Sigmoid colon (tissue), 7 donors: ENCODE measurements around the gene SDR42E1. TPM values are rescaled to one million over a fixed set of nuclear protein-coding genes. Genes with fewer than 3 reads are reported as not detected.

Experiments
- DNase-seq: peaks from one replicate; pipeline ENCODE4 v3.0.0-alpha.2; 2019
- H3K27ac ChIP-seq, 4 donors: fragments of 200-600 bp; sonication (generic); one replicate each; pipeline ENCODE4 v1.5.1; 2016 to 2019; ENCODE audit warnings: mild to moderate bottlenecking in 1 of 4
- H3K27me3 ChIP-seq, 3 donors: fragments of 200-600 bp; sonication (generic); one replicate each; pipeline ENCODE4 v1.5.1; 2019; ENCODE audit warnings: mild to moderate bottlenecking in 1 of 3
- H3K36me3 ChIP-seq, 4 donors: fragments of 200-600 bp; sonication (generic); one replicate each; pipeline ENCODE4 v1.5.1; 2016 to 2019
- H3K4me1 ChIP-seq, 4 donors: fragments of 200-600 bp; sonication (generic); one replicate each; pipeline ENCODE4 v1.5.1; 2017 to 2019
- H3K4me3 ChIP-seq, 4 donors: fragments of 200-600 bp; sonication (generic); one replicate each; pipeline ENCODE4 v1.5.1; 2017 to 2019; ENCODE audit warnings: mild to moderate bottlenecking in 2 of 4, moderate library complexity in 1 of 4
- H3K9me3 ChIP-seq, 4 donors: fragments of 200-600 bp in 3 of 4; sonication (generic) in 3 of 4; one replicate each; pipeline versions ENCODE4 v1.5.1 to v1.6.1; 2013 to 2019
- CTCF ChIP-seq, 4 experiments: fragments of 450-650 bp in 3 of 4; fragments of 200-600 bp in 1 of 4; IDR thresholded peaks; one replicate each; pipeline ENCODE4 v1.5.1; 2016 to 2019; ENCODE audit warnings: antibody characterized with exemption in 4 of 4, mild to moderate bottlenecking in 3 of 4, moderate library complexity in 2 of 4
- EP300 ChIP-seq, 4 donors: sonication (generic); formaldehyde crosslinking; IDR thresholded peaks; one replicate each; pipeline ENCODE4 v1.6.1; 2017; ENCODE audit warnings: antibody characterized with exemption in 4 of 4
- POLR2A ChIP-seq, 2 donors: fragments of 450-650 bp; IDR thresholded peaks; one replicate each; pipeline ENCODE4 v1.6.1; 2016; ENCODE audit warnings: antibody characterized with exemption in 2 of 2, mild to moderate bottlenecking in 2 of 2, moderate library complexity in 2 of 2
- POLR2AphosphoS5 ChIP-seq, 4 donors: sonication (generic); formaldehyde crosslinking; IDR thresholded peaks; one replicate each; pipeline ENCODE4 v1.6.1; 2017; ENCODE audit warnings: antibody characterized with exemption in 4 of 4
- WGBS, 2 donors: extraction: QIAGEN DNeasy Blood & Tissue Kit; methylation state at CpG; one replicate each; pipeline ENCODE4 v1.1.7; 2013; 5-methylcytosine and 5-hydroxymethylcytosine counted together
- intact Hi-C: fragments of 100-400 bp; cut with DNase I; formaldehyde crosslinking; loops from one replicate; pipeline ENCODE4 v1.15.1; 2023
- polyA plus RNA-seq, 3 donors: library from polyadenylated mRNA; stranded (reverse); fragments of 200-250 nt; gene quantifications; one replicate each; pipeline ENCODE4 v1.2.3, GENCODE V29; 2013
- total RNA-seq, 4 donors: library from RNA; depleted of rRNA; stranded (reverse); fragments of >200 nt; gene quantifications; one replicate each; pipeline ENCODE4 v1.1.0, GENCODE V29; 2016
- donor health status: healthy with polysubstance abuse.
- donor health status: Bipolar disorder and iron deficiency.
- donor health status: healthy.

SDR42E1 gene
- total and polyA plus RNA-seq, 7 donors: 0.49 to 3.2 (median 1.7) TPM

- WGBS, 2 donors: 71 to 92% methylated on average over 8 of the region's 8 CpGs
- no peaks in the 10 kb centered on the region for H3K4me1 ChIP-seq
- no peak for DNase-seq
Observed at GRCh38 chr16:82042144-82042543, 30.9 kb upstream of the SDR42E1 start.

DNA sequence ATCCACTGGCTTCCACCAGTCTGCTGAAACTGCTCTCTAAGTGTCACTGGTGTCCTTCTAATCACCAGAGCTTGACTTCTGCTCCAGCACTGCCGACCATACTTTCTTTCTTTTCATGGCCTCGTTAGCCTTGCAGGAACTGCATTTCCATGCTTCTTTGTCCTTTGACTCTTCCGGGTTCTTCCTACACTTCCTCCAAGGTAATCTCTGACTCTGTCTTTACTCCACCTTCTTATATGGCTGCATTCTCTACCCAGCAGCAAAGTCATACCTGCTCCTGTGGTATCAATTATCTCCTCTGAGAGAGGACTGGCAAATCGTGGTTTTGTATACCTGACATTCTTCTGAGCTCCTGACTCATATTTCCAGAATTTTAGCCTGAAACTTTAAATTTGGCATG, 30.3 kb upstream of the SDR42E1 start:
- intact Hi-C loops: no loop called here
- DNase-seq: no peak
- H3K27ac ChIP-seq: no peak overlapping the region
- H3K27me3 ChIP-seq: no peaks in the 10 kb centered on the region
- 21 to 71% methylated on average over 4 of the region's 4 CpGs for WGBS, 2 donors
- no peak overlapping the region for H3K4me3 ChIP-seq
- TF ChIP-seq EP300 (IDR thresholded peaks at IDR 0.05) (no peak), POLR2A (IDR thresholded peaks at IDR 0.05) (no peak)
- H3K36me3 ChIP-seq: no peaks in the 10 kb centered on the region
- no peaks in the 10 kb centered on the region for H3K9me3 ChIP-seq
- no peaks in the 10 kb centered on the region for H3K4me1 ChIP-seq

More at GRCh38 chr16:82042144-82042543, 30.9 kb upstream of the SDR42E1 start:
- no peak overlapping the region for H3K27ac ChIP-seq
- no peaks in the 10 kb centered on the region for H3K27me3 ChIP-seq
- intact Hi-C loops: no loop called here
- H3K9me3 ChIP-seq: no peaks in the 10 kb centered on the region
- TF ChIP-seq CTCF (IDR thresholded peaks at IDR 0.05) (no peak), POLR2A (IDR thresholded peaks at IDR 0.05) (no peak), POLR2AphosphoS5 (IDR thresholded peaks at IDR 0.05) (no peak), EP300 (IDR thresholded peaks at IDR 0.05) (no peak)
- H3K36me3 ChIP-seq: no peaks in the 10 kb centered on the region
- H3K4me3 ChIP-seq: no peak overlapping the region

GRCh38 chr16:82040296-82040695, 29.0 kb upstream of the SDR42E1 start:
- H3K9me3 ChIP-seq: no peaks in the 10 kb centered on the region
- no peak overlapping the region for H3K4me3 ChIP-seq
- H3K4me1 ChIP-seq: no peaks in the 10 kb centered on the region
- no peaks in the 10 kb centered on the region for H3K27me3 ChIP-seq
- intact Hi-C loops: no loop called here
- WGBS, 2 donors: 75 to 81% methylated on average over 3 of the region's 3 CpGs
- DNase-seq: no peak
- TF ChIP-seq POLR2AphosphoS5 (IDR thresholded peaks at IDR 0.05) (no peak), EP300 (IDR thresholded peaks at IDR 0.05) (no peak), POLR2A (IDR thresholded peaks at IDR 0.05) (no peak), CTCF (IDR thresholded peaks at IDR 0.05) (no peak)
- no peaks in the 10 kb centered on the region for H3K36me3 ChIP-seq
- H3K27ac ChIP-seq: no peak overlapping the region

- intact Hi-C loops: no loop called here
- H3K4me3 ChIP-seq: no peak overlapping the region
- 65 to 72% methylated on average over 2 of the region's 2 CpGs for WGBS, 2 donors
- no peak for DNase-seq
- H3K9me3 ChIP-seq: no peaks in the 10 kb centered on the region
- TF ChIP-seq POLR2A (IDR thresholded peaks at IDR 0.05) (no peak), POLR2AphosphoS5 (IDR thresholded peaks at IDR 0.05) (no peak), EP300 (IDR thresholded peaks at IDR 0.05) (no peak), CTCF (IDR thresholded peaks at IDR 0.05) (no peak)
- H3K27me3 ChIP-seq: no peaks in the 10 kb centered on the region
- H3K4me1 ChIP-seq: no peaks in the 10 kb centered on the region
- no peak overlapping the region for H3K27ac ChIP-seq
- H3K36me3 ChIP-seq: no peaks in the 10 kb centered on the region
Observed at GRCh38 chr16:82037666-82038065, 26.4 kb upstream of the SDR42E1 start.

GRCh38 chr16:82037251-82037650, 26.0 kb upstream of the SDR42E1 start:
- TF ChIP-seq EP300 (IDR thresholded peaks at IDR 0.05) (no peak), POLR2AphosphoS5 (IDR thresholded peaks at IDR 0.05) (no peak), POLR2A (IDR thresholded peaks at IDR 0.05) (no peak), CTCF (IDR thresholded peaks at IDR 0.05) (no peak)
- H3K4me1 ChIP-seq: no peaks in the 10 kb centered on the region
- H3K36me3 ChIP-seq: no peaks in the 10 kb centered on the region
- no peaks in the 10 kb centered on the region for H3K9me3 ChIP-seq
- H3K27me3 ChIP-seq: no peaks in the 10 kb centered on the region
- intact Hi-C loops: no loop called here
- no peak overlapping the region for H3K4me3 ChIP-seq
- H3K27ac ChIP-seq: no peak overlapping the region
- WGBS, 2 donors: 64 to 81% methylated on average over 4 of the region's 4 CpGs
- DNase-seq: no peak
